GM21737 (cell line): Measurements from ENCODE around the gene MUC16.
"Not testable (repeated sequence)": the region's sequence is repeated elsewhere in the genome, so short reads cannot be mapped to it uniquely, and the experiment has no call there.

Experiments
- ATAC-seq: cut with Tn5 transposase; IDR thresholded peaks from one replicate; pipeline ENCODE4 v1.9.1; 2021; ENCODE audit warnings: mild to moderate bottlenecking, moderate library complexity; ENCODE audit not compliant: unreplicated experiment

Gene MUC16

GRCh38 chr19:9009935-9010651, at the start of gene MUC16:
Gene MUC16 (minus strand): TSS chr19:9010409.
- no peak for ATAC-seq

- no peak for ATAC-seq
These were observed 48.9 kb upstream of the MUC16 start for GRCh38 chr19:9058905-9059667.

- no peak for ATAC-seq
These were observed 47.5 kb upstream of the MUC16 start for GRCh38 chr19:9057505-9058258.

DNA sequence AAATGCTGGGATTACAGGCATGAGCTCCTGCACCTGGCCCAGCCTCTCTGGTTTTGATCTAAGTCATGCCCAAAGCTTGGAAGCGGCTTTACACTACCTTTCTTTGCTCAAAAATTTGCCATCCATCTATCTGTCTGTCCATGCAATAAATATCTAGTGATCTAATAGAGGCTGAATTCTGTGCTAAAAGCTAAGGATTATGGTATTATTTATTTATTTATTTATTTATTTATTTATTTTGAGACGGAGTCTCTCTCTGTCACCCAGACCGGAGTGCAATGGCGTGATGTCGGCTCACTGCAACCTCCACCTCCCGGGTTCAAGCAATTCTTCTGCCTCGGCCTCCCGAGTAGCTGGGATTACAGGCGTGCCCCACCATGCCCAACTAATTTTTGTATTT, 45.9 kb upstream of the MUC16 start:
- not testable (repeated sequence) for ATAC-seq

DNA sequence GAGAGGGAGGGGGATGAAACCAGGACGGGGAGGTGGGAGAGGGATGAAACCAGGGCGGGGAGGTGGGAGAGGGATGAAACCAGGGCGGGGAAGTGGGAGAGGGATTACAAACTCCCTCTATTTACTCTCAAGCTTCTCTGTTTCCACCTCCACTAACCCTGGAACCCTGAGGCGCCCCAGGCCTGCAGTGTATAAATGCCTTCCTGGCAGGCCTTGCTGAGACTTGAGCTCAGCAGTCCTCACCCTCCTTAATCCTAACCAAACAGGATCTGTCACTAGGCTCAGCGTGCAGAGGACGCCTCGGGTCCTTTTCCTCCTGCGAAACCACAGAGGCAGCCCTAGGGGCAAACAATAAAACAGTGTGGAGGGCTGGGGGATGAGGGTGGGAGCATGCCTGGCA, 44.6 kb upstream of the MUC16 start:
- ATAC-seq, result no peak

GRCh38 chr19:9054207-9054606, 44.0 kb upstream of the MUC16 start:
- no peak for ATAC-seq

GRCh38 chr19:9053674-9054073, 43.5 kb upstream of the MUC16 start:
- not testable (repeated sequence) for ATAC-seq

- no peak for ATAC-seq
These were observed 42.7 kb upstream of the MUC16 start for GRCh38 chr19:9052894-9053293.

- no peak for ATAC-seq
These were observed 36.5 kb upstream of the MUC16 start for GRCh38 chr19:9046694-9047093.

GRCh38 chr19:9044449-9044848, 34.2 kb upstream of the MUC16 start:
- no peak for ATAC-seq

- no peak for ATAC-seq
These were observed 33.3 kb upstream of the MUC16 start for GRCh38 chr19:9043524-9043923.

DNA sequence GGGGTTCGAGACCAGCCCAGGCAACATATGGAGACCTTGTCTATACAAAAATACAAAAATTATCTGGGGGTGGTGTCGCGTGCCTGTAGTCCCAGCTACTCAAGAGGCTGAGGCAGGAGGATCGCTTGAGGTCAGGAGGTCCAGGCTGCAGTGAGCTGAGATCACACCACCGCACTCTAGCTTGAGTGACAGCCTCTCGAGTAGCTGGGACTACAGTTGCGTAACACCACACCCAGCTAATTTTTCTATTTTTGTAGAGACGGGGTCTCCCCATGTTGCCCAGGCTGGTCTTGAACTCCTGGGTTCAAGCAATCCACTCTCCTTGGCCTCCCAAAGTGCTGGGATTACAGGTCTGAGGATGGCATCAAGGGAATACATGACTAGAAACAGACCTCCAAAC, 30.8 kb upstream of the MUC16 start:
- ATAC-seq, result no peak

DNA sequence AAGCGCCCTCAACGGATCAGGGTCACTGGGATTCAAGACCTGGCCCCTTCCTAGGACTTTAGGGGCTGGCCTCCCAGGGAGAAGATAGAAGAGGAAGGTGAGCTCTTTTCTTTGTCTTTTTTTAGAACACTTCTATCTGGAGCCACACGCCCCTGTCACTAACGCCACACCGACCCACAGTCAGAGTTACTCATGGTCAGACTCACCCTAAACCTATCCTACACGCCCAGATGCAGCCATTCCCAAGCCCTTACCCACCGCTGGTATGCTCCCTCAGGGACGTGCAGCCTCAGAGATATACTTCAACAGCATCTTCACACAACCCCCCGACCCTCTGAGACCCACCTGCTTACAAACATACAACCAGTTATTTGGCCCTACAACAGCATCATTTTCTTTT, 29.9 kb upstream of the MUC16 start:
- ATAC-seq, result no peak

- ATAC-seq, result no peak
These were observed 29.5 kb upstream of the MUC16 start for GRCh38 chr19:9039728-9040127.

DNA sequence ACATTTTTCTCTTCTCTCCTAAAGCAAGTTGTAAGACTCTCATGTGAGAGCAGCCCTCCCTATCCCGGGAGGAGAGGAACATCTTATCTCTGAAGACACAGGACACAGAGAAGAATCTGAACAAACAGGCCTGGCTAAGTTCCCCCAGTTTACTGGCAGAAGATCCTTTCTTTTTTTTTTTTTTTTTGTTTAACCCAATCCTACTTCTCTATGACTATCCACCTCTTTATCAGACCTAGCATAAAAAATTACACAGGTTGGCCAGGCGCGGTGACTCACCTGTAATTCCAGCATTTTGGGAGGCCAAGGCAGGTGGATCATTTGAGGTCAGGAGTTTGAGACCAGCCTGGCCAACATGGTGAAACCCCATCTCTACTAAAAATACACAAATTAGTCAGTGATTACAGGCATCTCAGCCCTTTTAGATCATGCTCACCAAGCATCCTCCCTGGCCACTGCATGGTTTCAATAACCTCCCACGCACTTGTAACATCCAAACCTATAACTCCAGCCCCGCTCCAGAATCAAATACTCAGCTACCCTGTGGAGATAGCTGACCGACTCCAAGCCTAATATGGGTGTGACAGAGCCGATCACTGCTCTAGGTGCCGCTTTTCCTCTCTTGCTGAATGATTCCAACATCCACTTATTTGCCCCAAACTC, 27.3 kb upstream of the MUC16 start:
- ATAC-seq, result no peak

GRCh38 chr19:9032136-9032631, 22.0 kb upstream of the MUC16 start:
- ATAC-seq, result no peak

DNA sequence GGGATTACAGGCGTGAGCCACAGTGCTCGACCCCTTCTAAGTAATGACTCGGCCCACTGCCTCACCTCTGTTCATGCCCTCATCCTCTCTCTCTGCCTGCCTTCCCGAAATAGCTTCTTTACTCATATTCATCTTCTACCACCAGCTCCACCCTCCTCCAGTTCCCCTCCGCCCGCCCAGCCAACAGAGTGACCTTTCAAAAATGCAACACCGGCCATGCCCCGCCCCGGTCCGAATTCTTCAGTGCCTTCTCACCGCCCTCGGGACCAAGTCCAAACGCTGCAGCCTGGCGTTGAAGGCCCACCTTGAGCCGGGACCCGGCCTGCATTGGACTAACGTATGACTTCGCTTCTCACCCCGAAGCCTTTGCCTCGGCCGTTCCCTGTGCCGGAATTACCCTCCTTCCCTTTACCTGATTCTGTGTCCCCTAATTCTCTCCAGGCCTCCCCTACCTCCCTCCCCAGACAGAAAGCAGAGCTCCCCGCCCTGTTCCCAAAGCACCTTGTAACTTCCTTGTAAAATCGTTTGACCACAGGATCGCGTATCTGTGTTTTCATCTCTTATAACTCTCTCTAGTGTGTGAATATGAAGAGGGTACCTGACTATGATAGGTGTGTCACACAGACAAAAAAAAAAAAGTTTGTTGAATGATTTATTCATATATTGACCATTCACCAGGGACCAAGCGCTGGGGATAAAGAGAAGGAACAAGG, 8.1 kb upstream of the MUC16 start:
- ATAC-seq, result no peak

- ATAC-seq, result no peak
These were observed 4.6 kb upstream of the MUC16 start for GRCh38 chr19:9014803-9015202.

- ATAC-seq, result no peak
These were observed 3.8 kb upstream of the MUC16 start for GRCh38 chr19:9013988-9014387.

- no peak for ATAC-seq
These were observed 1.7 kb upstream of the MUC16 start for GRCh38 chr19:9011875-9012274.
